Cardiac muscle cell (in vitro differentiated cells and primary cell): Measurements from ENCODE around the gene HOXD9. TPM values are rescaled to one million over a fixed set of nuclear protein-coding genes. Genes with fewer than 3 reads are reported as not detected.

Source experiments
- DNase-seq, 2 donors: peaks; one replicate each; pipeline versions ENCODE4 v3.0.0 to v3.0.0-alpha.2; 2010 to 2017; ENCODE audit warnings: low read depth in 1 of 2, low spot score in 1 of 2
- H3K27ac ChIP-seq: fragments of 200-600 bp; sonication (generic); 2 replicates; pipeline ENCODE4 v1.5.1; 2016
- H3K27me3 ChIP-seq: fragments of 200-600 bp; sonication (generic); 2 replicates; pipeline ENCODE4 v1.6.0; 2016; ENCODE audit warnings: control low read depth
- H3K36me3 ChIP-seq: fragments of 200-600 bp; sonication (generic); 2 replicates; pipeline ENCODE4 v1.5.1; 2016; ENCODE audit warnings: control low read depth
- H3K4me1 ChIP-seq: fragments of 200-600 bp; sonication (generic); 2 replicates; pipeline ENCODE4 v1.8.1; 2017; ENCODE audit warnings: low read depth, mild to moderate bottlenecking, mixed run types
- H3K4me3 ChIP-seq: fragments of 200-600 bp; sonication (generic); 2 replicates; pipeline ENCODE4 v1.5.1; 2016; ENCODE audit warnings: mild to moderate bottlenecking
- H3K9me3 ChIP-seq: fragments of 200-600 bp; sonication (generic); 2 replicates; pipeline ENCODE4 v1.5.1; 2017; ENCODE audit warnings: low read depth, mild to moderate bottlenecking, control low read depth
- CTCF ChIP-seq: IDR thresholded peaks from 2 replicates; pipeline ENCODE4 v1.5.1; 2012; ENCODE audit warnings: low read depth, mild to moderate bottlenecking, low read length
- polyA plus RNA-seq: library from polyadenylated mRNA; unstranded; fragments of >200 nt; fragmentation: Nextera tagmentation; extraction: Ambion mirVana; gene quantifications from 2 replicates; pipeline ENCODE4 v1.2.1, GENCODE V29; 2016
- total RNA-seq: library from RNA; depleted of rRNA; stranded (reverse); fragments of >200 nt; gene quantifications from 2 replicates; pipeline ENCODE4 v1.2.3, GENCODE V29; 2016

HOXD9 gene
- total and polyA plus RNA-seq, 2 experiments from 2014 or later: not detected

GRCh38 chr2:176076796-176077195, 45.7 kb upstream of the HOXD9 start:
- Histone ChIP-seq H3K27me3 (peaks cover 100% of the 10 kb centered on the region), H3K36me3 (no peaks in the 10 kb centered on the region), H3K9me3 (no peaks in the 10 kb centered on the region), H3K4me3 (no peak overlapping the region), H3K27ac (no peak overlapping the region), H3K4me1 (peaks cover 3% of the 10 kb centered on the region)
- no peak for TF ChIP-seq CTCF
- no peak for DNase-seq

- no peak for DNase-seq
- TF ChIP-seq CTCF: no peak
- H3K4me3 ChIP-seq: peak overlapping the region; percentile 32
- H3K9me3 ChIP-seq: no peaks in the 10 kb centered on the region
- H3K27ac ChIP-seq: no peak overlapping the region
- no peaks in the 10 kb centered on the region for H3K36me3 ChIP-seq
- H3K4me1 ChIP-seq: peaks cover 3% of the 10 kb centered on the region
- H3K27me3 ChIP-seq: peaks cover 100% of the 10 kb centered on the region
Measured at GRCh38 chr2:176078541-176079284, 43.8 kb upstream of the HOXD9 start.

DNA sequence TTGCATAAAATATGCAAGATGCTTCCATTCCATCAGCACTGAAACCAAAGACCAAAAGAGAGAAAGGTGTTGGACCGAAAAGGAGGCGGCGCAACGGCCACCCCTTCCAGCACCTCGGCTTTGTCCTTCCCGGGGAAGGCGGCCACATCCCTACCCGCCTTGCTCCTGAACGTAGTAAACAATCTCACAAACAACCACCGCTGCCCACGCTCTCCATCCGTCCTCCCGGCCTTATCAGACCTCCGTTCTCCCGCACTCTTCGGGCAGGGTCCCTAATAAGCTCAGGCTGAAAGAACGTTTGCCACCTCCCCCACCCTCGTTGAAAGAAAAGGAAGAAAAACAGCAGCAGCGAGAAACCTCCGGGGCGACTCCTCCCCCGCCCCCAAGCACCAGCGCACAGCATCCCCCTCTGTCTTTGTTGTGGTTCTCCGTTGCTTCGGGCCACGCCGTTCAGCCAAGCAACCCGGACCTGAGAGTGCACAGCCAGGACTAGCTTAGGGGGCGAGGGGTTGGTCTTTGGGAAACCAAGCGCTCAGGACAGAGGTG, 43.2 kb upstream of the HOXD9 start:
- TF ChIP-seq CTCF: no peak
- Histone ChIP-seq H3K4me1 (peaks cover 3% of the 10 kb centered on the region), H3K9me3 (no peaks in the 10 kb centered on the region), H3K27me3 (peaks cover 100% of the 10 kb centered on the region), H3K36me3 (no peaks in the 10 kb centered on the region), H3K4me3 (peak overlapping the region; percentile 32), H3K27ac (no peak overlapping the region)
- DNase-seq: no peak

GRCh38 chr2:176079831-176080539, 42.5 kb upstream of the HOXD9 start:
- H3K9me3 ChIP-seq: no peaks in the 10 kb centered on the region
- peaks cover 100% of the 10 kb centered on the region for H3K27me3 ChIP-seq
- H3K4me1 ChIP-seq: peaks cover 3% of the 10 kb centered on the region
- TF ChIP-seq CTCF: peak; percentile 70
- peak; percentile 39 to 93 for DNase-seq
- H3K4me3 ChIP-seq: peak overlapping the region; percentile 32
- no peaks in the 10 kb centered on the region for H3K36me3 ChIP-seq
- no peak overlapping the region for H3K27ac ChIP-seq

DNA sequence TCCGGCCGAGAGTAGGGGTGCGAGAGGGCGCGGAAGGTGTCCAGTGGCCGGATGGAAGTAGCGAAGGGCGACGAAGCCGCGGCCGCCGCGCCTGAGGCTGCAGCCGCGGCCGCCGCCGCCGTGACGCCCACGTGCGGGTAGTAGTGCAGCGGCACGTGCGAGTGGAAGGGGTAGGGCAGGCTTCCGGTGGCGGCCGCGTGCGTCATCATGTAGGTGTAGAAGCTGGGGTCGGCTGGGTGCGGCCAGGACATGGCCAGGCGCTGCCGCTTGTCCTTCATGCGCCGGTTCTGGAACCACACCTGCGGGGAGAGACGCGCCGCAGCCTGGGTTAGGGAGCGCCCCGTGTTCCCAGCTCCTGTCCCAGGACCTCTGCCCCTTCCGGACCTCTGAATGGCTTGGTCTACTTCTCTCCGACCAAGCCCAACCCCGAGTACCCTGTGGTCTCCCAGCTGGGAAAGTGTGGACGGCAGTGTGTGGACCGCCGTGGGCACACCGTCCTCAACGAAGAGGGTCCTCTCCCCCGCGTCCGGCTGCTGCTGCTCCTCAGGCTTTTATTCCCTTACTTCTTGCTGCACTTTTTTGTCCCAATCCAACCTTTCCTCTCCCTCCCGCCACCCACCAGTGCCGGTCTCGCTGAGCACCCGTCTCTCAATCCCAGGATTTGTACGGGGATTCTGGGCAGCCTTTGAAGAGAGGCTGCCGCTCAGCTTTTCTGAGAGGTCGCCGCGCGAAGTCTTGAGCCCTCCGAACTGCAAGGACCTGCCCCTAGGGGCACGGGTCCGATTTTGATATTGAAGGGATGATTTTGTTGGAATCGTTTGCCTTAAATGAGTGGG, 41.8 kb upstream of the HOXD9 start:
- no peak for TF ChIP-seq CTCF
- Histone ChIP-seq H3K36me3 (no peaks in the 10 kb centered on the region), H3K4me1 (peaks cover 7% of the 10 kb centered on the region), H3K27ac (no peak overlapping the region), H3K4me3 (peak overlapping the region; percentile 32), H3K9me3 (no peaks in the 10 kb centered on the region), H3K27me3 (peaks cover 100% of the 10 kb centered on the region)
- no peak for DNase-seq
